HG03108 (cell line): ENCODE results near the gene LAYN.

Experiments used
- ATAC-seq: cut with Tn5 transposase; IDR thresholded peaks from one replicate; pipeline ENCODE4 v1.9.1; 2021; ENCODE audit warnings: moderate library complexity; ENCODE audit not compliant: unreplicated experiment

Gene LAYN

GRCh38 chr11:111540114-111540936, at the start of gene LAYN:
Gene LAYN (plus strand): TSS chr11:111540720. CDS start chr11:111540844, 124 bp downstream.
- no peak for ATAC-seq

- ATAC-seq = no peak
Observed at GRCh38 chr11:111494040-111494439, 46.5 kb upstream of the LAYN start.

- ATAC-seq = no peak
Observed at GRCh38 chr11:111499483-111499882, 41.0 kb upstream of the LAYN start.

- ATAC-seq = no peak
Observed at GRCh38 chr11:111500481-111500880, 40.0 kb upstream of the LAYN start.

- no peak for ATAC-seq
Observed at GRCh38 chr11:111502611-111503010, 37.9 kb upstream of the LAYN start.

- no peak for ATAC-seq
Observed at GRCh38 chr11:111510311-111510710, 30.2 kb upstream of the LAYN start.

GRCh38 chr11:111512296-111513239, 28.0 kb upstream of the LAYN start, which contains the start of gene BTG4:
Gene BTG4 (minus strand): TSS chr11:111512386. CDS start chr11:111498776, 13,610 bp downstream.
- ATAC-seq = no peak

GRCh38 chr11:111513240-111513605, 27.3 kb upstream of the LAYN start:
- no peak for ATAC-seq

GRCh38 chr11:111514216-111515031, 26.1 kb upstream of the LAYN start, which contains the start of gene HOATZ:
Gene HOATZ (plus strand): TSS chr11:111514778. CDS start chr11:111514785, 7 bp downstream.
- ATAC-seq = no peak

- no peak for ATAC-seq
Observed at GRCh38 chr11:111515591-111515990, 24.9 kb upstream of the LAYN start.

GRCh38 chr11:111518668-111519067, 21.9 kb upstream of the LAYN start:
- ATAC-seq = no peak

GRCh38 chr11:111520560-111520959, 20.0 kb upstream of the LAYN start:
- no peak for ATAC-seq

GRCh38 chr11:111521135-111521534, 19.4 kb upstream of the LAYN start:
- no peak for ATAC-seq

- ATAC-seq = no peak
Observed at GRCh38 chr11:111522426-111522825, 18.1 kb upstream of the LAYN start.

GRCh38 chr11:111523343-111523742, 17.2 kb upstream of the LAYN start:
- no peak for ATAC-seq

- no peak for ATAC-seq
Observed at GRCh38 chr11:111524056-111524455, 16.5 kb upstream of the LAYN start.

GRCh38 chr11:111525456-111525855, 15.1 kb upstream of the LAYN start:
- ATAC-seq = no peak

GRCh38 chr11:111526501-111526900, 14.0 kb upstream of the LAYN start:
- ATAC-seq = no peak

- ATAC-seq = no peak
Observed at GRCh38 chr11:111527279-111527678, 13.2 kb upstream of the LAYN start.

GRCh38 chr11:111528557-111528956, 12.0 kb upstream of the LAYN start:
- ATAC-seq = no peak

GRCh38 chr11:111530091-111530490, 10.4 kb upstream of the LAYN start:
- no peak for ATAC-seq
